Inflammatory macrophage treated with lipopolysaccharide for 4 hours (primary cell): ENCODE measurements around the gene LSG1.

Experiments used
- DNase-seq: peaks from one replicate; pipeline ENCODE4 v3.0.0-alpha.2; 2020

LSG1 gene

DNA sequence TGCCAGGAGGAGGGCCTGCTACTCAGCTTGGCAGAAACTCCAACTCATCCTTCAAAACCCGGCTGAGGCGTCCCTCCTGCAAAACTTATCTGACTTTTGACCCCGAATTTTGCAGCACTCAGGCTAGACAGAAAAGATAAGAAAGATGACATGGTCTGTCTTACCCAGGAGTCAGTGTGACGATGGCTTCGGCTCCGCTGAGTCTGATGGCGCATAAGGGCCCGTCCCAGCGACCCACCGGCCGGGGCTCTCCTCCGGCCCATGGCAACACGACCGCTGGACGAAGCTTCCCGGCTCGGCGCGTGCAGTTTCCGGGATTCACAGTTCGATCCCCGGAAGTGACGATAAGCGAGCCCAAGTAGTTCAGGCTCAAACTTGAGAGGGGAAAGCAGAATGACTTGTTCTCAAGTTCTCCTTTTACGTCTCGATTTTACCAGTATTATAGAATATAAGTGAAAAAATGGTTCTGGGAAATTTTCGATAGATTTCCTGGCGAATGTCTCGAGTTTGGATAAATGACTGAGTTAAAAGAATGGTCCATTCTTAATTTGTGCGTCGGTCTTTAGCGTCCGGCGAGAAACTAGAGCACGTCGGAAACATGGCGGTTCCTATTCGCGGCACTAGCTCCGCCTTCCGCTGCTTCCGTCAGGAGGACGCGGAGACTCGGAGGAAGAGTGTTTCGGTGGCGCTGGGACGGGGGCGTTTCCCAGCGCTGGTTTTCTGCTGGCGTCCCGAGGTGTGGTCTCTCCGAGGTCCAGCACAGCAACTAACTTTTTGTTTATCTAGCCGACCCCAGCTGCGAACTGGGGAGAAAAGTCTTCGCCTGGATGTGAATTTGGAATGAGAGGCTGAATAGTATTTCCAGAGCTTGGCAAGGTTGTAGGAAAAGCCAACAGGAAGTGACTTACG is at the start of gene LSG1:
Gene LSG1 (minus strand): TSS at position 292 of the 909 bp plus-strand sequence. CDS start 29 bp downstream, at position 263.
- peak; percentile 96 for DNase-seq

GRCh38 chr3:194720048-194720447 is 48.1 kb upstream of the LSG1 start:
- no peak for DNase-seq

GRCh38 chr3:194718079-194718478 is 46.1 kb upstream of the LSG1 start:
- DNase-seq: no peak

DNA sequence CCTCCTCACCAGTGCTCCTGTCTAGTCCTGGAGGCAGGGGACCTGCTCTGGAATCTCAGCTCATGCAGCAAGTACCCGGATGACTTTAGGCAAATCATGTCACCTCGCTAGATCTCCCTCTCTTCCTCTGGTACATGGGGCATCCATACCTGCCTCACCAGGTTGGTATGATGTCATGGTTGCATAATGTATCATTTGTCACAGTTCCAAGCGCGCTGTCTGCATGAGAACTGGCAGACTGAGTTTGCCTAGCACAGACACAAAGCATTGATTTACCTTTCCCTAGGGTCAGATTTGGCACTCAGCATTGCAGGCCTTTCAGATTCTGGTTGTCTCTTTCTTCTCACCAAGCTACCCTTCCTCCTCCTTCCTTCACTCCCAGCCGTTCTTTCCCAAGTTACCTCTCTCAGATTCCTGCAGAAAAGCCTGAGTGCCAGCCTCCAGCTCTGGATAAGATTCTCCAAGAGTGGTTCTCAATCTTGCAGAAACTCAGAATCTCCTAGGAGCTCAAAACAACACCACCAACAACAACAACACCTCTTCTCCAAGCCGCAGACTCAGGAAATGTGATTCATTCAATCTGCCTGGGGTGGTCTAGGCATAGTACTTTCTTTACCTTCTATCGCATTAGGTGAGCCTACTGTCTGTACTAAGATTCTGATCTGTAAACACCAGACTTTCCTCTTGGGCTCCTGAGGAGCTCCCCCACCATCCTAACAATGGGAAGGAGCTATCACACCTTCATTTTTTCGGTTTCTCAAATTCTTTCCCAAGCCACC is 43.2 kb upstream of the LSG1 start:
- no peak for DNase-seq

DNA sequence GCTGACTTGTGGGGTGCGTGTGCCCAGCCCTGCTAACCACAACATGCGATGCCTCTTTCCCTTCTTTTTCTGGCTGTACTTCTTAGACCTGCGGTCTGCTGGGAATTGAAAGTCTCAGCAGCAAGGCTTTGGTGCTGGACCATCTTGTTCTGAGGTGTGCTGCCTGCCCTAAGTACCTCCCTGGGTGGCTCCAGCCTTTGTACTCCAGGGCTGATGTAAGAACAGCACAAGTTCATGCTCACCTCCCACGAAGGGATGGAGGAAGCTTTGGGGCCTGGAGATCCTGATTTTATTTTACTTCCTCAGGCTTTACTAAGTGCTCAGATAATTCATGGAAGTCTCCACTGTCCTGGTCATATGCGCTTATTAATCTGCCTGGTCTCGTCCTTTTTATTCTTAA is 42.6 kb upstream of the LSG1 start:
- DNase-seq: no peak

GRCh38 chr3:194714137-194714455 is 42.1 kb upstream of the LSG1 start:
- no peak for DNase-seq

DNA sequence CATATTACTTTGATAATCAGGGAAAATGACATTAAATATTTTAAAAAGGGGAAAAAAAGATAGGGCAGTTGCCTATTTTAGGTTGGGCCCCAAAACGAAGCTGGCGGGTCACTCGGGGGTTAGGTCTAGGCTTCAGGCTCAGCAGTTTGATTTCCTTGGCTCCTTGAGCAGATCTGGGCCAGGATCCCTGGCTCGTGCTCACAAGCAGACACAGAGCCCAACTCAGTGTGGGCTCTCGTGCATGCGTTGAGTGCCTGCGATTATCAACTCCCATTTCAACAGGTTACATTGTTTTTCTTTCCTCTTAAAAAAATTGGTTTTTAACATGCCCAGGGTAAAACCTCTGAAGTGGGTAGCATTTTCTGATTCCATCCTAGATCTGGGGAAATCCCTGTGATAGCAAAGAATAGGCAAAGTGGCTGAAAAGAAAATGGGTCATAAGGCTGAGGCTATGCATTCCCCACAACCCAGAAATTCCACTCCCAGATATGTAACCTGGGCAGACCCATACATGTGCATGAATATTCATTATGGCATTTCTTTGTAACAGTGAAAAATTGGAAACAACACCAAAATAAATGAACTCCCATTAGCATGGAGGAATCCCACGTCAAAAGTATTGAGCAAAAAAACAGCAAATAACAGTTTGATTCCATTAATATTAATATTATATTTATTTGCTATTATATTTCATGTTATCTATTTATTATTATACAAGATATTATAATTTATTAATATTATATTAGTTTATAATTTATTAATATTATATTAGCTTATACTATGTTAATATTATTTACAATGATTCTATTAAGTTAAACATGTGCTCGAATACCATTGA is 41.5 kb upstream of the LSG1 start:
- DNase-seq: no peak

DNA sequence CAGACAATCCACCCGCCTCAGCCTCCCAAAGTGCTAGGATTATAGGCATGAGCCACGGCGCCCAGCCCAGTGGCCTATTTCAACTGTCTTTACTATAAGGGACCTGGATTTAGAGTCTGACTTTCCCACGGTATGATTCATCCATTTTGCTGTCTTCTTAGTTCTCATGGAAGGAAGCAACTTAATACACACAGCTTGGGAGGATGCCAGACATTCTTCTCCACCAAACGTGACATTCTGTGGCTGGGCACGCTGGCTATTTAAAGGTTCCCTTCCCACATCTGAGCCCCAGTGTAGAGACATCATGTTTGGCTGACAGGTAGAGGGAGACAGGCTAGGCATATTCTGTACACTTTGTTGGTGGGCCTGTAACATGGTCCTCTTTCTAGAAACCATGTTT is 39.9 kb upstream of the LSG1 start:
- no peak for DNase-seq

GRCh38 chr3:194711286-194711685 is 39.3 kb upstream of the LSG1 start:
- DNase-seq: no peak

DNA sequence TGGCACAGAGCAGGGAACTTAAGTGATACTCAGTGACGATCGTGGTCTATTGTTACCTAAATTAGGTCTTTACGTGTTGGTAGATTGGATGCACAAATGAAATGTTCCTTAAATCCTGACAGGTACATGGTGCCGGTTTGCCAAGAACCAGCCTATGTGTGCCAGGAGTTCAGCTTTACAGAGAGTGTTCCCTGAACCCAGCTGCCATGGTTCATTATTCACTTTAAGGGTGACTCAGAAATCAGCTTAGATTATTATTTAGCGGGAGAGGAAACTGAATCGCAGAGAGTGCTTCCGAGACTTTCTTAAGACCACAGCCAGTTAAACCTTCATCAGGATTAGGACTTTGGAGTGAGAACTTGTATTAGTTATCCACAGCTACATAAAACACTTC is 35.2 kb upstream of the LSG1 start:
- no peak for DNase-seq

DNA sequence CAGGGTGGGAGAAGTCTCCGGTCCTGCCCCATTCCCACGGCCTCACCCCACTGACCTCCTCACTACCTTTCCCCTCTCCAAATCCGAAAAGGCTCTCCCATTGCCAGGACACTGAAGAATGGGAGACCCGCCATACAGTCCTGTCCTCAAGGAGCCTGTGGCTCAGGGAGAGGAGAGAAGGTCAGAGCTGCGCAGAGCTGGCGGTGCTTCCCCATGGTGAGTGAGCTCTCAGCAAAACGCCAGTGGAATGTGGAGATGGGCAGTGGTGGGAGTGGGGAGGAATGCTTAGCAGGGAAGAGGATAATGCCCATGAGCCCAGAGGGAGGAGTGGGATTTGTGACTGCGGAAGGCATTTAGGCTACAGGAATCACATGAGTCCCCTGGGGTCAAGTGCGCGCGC is 33.8 kb upstream of the LSG1 start:
- DNase-seq: no peak

GRCh38 chr3:194705227-194705626 is 33.2 kb upstream of the LSG1 start:
- no peak for DNase-seq

DNA sequence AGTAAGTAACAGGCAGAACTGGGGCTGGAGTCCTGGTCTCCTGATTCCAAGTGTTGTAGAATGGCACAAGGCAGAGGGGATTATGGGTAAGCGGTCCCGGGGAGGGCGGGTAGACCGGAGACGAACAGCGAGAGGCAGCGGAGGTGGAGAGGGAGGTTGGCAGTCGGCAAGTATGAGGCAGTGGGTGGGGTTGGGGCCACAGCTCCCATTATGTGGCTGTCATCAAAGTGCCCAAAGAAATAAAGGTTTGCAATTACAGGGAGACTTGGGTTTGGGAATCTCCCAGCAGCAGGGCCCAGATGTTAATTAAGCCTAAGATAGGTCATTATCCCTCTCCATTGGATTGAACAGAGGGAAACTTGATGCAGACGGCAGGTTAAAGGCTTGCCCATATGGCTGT is 30.6 kb upstream of the LSG1 start:
- no peak for DNase-seq

GRCh38 chr3:194696702-194697101 is 24.7 kb upstream of the LSG1 start:
- no peak for DNase-seq

DNA sequence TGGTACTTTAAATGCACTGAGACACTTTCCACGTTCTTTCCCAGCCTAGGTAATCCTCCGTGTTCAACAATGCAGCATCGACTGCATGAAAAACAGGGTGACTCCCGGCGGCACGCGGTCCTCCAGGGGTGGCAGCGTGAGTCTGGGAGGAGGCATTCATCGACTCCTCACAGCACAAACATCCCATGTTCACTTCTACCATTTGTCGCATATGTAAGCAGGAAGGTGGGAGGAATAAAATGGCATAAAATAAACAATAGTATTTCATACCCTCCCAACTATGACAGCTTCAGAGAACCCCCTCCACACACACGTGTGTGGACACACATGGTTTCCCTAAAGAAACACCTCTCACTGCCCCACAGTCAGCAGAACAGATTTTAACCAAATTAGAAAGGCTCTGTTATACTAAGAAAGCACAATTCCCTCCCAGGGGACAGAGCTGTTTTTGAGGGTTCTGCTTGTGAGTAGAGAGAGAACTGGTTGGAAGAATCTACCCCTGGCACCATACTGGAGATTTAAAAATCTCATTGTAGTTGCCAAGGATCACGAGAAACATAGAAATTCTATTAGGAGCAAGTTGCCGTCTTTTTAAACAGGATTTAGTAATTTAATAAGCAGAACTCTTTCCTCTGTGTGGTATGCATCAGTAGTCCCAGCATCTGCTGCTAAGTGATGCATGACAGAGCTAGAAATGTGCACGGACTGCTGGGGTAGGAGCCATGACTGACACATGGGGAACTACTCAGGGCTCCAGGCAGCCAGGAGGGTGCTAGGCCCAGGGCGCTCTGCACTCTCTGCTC is 19.7 kb upstream of the LSG1 start:
- no peak for DNase-seq

DNA sequence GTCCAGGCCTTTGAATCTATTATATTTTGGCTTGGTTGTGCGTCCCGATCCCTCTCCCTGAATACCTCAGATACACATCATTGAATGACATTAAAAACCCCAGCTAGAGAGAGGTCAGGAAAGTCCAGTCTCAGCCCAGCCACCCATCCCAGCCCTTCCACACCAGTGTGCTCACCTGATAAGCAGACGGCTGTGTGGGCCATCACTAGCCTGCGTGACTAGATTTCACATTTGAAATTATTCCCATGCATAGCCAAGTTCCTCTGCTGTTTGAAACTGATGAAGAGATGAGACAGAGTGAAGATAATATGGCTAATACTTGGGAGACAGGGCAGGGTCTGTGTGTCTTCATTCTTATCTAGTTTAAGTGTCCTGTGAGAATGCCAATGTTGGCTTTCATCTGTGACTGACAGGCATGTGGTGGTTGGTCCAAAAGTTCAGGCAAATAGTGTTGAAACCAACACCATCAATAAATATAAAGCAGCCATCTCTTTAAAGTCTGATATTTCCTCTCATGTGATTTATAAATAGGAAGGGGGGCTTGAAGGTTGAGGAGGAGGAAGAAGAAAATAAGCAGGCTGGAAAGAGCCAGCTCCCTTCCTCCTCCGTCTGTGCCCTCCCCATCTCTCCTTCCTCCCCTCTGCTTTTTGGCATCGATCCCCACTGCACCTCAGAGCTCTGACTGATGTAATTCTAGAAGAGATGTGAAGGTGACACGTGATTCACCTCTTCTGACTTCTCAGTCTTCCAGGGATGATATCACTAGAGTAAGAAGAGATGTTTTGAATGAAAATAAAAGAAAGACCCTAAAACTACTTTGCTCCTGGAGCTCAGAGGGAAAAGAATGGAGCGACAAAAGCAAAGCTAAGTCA is 18.7 kb upstream of the LSG1 start:
- no peak for DNase-seq

- DNase-seq: no peak
These were observed 17.5 kb upstream of the LSG1 start for GRCh38 chr3:194689493-194689944.

DNA sequence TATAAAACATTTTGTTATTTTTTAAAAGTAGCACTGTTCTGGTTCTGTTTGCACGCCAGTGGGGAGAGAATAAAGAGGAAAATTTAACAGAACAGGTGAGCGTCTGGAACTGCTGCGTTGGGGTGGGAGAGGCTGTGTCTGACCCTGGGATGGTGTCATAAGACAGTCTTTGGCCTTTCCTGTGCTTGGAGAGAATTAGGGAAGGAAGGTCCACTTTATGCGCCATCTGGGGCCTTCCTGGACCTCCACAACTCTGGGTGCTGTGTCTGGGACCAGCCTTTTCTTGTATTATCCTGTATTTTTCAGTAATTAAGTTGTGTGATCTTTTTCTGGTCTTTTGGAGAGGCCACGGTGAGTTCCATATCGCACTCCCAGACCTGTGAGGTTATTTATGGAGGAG is 17.0 kb upstream of the LSG1 start:
- DNase-seq: no peak

DNA sequence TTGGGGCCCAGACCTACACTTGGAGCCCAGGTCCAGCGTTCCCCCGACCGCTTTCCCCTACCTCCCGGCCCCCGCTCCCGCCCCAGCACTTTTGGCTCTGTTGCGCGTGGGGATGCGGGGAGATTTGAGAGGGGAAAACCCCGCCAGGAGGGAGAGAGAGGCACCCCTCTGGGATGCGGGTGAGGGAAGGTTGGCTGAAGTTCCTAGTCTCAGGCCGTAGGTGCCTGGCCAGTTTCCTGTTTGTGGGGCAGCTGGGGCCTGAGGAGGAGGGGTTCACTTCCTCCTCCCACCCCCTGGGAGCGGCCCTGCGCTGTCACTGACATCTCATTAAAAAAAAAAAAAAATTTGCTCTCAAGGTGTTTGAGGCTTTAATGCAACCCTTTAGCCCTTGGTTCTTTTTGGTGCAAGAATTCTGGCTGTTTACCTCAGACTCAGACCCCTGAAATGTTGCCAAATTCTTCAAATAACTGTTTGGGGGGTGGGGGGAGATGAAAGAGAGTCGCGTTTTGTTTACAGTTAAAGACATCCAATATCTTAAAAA is 16.3 kb upstream of the LSG1 start:
- peak; percentile 48 for DNase-seq

DNA sequence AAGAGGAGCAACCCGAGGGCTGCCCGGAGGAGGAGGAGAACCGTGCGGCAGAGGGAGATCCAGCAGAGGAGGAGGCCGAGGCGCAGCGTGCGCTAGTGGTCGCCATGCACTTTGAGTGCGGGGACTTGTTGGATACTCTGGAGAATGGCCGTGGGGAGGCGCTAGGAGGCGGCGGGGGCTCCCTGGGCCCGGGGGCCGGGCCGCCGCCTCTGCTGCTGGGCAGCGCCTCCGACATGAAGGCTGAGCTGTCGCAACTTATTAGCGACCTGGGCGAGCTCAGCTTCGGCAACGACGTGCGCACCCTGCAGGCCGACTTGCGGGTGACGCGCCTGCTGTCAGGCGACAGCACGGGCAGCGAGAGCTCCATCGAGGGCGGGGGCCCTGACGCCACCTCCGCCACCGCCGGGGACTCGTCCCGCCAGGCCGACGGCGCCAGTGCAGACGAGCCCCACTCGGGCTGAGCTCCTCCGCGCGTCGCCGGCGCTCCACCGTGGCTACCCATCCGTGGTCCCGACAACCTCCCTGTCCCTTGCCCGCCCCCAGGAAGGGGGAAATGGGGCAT is 15.7 kb upstream of the LSG1 start:
- peak; percentile 77 for DNase-seq
